GM12892 (cell line): ENCODE data around the gene HSD17B4.
"Not testable (repeated sequence)": the region's sequence is repeated elsewhere in the genome, so short reads cannot be mapped to it uniquely, and the experiment has no call there.

Experiments
- POLR2A ChIP-seq: IDR thresholded peaks from 2 replicates; pipeline ENCODE4 v1.6.1; 2011; ENCODE audit warnings: low read depth, low read length, control low read depth
- POLR2AphosphoS5 ChIP-seq: IDR thresholded peaks from 2 replicates; pipeline ENCODE4 v1.6.1; 2011; ENCODE audit warnings: low read depth, low read length, control low read depth
- TAF1 ChIP-seq: IDR thresholded peaks from 2 replicates; pipeline ENCODE4 v1.6.1; 2011; ENCODE audit warnings: low read depth, mild to moderate bottlenecking, control low read depth, low read length, borderline replicate concordance

GRCh38 chr5:119432674-119433237 is 19.5 kb upstream of the HSD17B4 start:
- not testable (repeated sequence) for TF ChIP-seq POLR2A, TAF1, POLR2AphosphoS5
